ENCODE data around the gene TRMT13.
"Not testable (repeated sequence)": the region's sequence is repeated elsewhere in the genome, so short reads cannot be mapped to it uniquely, and the experiment has no call there.

Gene TRMT13

DNA sequence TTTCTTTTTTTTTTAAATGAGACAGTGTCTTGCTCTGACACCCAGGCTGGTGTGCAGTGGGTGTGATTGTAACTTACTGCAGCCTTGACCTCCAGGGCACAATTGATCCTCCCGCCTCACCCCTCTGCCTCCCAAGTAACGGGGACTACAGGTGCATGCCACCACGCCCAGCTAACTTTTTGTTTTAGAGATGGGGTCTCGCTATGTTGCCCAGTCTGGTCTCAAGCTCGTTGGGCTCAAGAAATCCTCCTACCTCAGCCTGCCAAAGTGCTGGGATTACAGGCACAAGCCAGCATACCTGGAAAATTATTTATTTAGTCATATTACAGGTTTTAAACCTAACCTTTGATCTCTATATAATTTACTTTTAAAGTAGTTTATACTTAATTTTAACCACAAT is 31.7 kb downstream of the TRMT13 start:
- no peak for DNase-seq

DNA sequence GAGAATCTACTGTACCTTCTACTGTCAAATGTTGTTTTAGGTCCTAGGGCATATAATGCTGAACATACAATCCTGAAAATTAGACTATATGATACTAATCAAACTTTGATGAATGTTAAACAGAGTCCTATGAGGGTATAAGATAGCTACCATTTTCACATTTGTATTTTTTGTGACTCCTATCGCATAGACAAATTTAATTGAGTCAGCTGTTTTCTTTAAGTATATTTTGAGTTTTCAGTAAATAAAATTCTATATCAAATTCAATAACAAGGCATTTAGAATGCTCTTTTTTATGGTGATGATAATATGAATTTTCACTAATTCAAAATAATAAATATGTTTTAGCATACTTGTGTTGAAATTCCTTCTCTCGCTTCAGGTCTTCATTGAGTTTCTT is 35.1 kb downstream of the TRMT13 start:
- DNase-seq = no peak

DNA sequence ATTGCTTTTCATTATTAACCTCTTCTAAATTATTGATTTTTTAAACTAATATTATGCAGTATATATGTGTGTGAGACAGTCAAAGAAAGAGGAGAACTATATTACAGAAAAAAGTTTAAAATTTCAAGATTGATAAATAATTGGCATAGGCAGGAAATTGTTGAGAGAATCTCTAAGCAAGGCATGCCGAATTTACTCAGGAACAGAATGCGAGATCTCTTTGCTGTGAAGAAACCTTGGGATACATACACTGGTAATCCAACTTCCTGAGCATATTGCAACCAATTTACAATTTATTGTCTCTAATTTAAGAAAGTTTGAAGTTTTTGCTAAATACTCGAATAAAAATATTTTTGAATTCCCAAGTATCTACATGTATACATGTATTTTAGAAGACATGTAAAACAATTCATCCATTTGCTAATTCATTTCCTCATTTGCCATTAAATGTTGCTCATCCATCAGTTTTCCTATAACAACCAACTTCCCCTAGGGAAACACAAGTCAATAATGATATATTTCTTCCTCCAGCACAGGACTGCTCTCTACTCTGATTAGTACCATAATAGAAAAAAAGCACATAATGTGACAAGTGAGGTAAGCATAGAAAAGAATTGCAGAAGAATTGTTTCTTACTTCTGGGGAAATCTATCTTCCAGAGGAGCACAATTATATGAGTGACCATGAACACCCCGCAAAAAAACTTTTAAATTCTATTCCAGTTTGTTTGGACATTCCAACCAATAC is 44.5 kb downstream of the TRMT13 start:
- DNase-seq = no peak

DNA sequence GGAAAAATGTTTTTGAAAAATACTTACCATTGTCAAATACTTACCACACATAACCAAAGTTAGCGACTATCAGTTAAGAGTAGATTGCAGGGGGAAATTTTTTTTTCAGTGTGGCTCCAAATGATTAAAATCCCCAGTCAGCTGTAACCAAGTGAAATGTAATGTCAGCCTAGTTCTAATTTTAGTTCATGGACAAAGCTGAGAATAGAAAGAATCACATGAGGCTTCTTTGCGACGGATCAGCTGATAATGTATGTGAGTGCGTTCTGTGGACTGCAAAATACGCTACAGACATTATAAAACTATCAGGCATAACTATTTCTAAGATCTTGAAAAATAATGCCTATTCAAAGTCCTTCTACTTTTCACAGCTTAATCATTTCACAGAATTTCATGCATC is 45.1 kb downstream of the TRMT13 start, which contains the start of gene LRRC39:
Gene LRRC39, minus strand, starts transcription at position 166 of the 400 bp plus-strand sequence. CDS start 9,740 bp downstream, outside the sequence.
- no peak for DNase-seq

DNA sequence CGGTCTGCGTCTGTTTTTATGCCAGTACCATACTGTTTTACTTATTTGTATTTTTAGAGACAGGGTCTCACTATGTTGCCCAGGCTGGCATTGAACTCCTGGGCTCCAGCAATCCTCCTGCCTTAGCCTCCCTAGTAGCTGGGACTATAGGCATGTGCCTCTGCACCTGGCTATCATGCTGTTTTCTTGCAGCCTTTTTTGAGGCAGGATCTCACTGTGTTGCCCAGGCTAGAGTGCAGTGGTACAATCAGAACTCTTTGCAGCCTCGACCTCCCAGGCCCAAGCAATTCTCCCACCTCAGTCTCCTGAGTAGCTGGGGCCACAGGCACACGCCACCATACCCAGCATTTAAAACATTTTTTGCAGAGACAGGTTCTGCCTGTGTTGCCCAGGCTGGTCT is 50.4 kb downstream of the TRMT13 start:
- no peak for DNase-seq

DNA sequence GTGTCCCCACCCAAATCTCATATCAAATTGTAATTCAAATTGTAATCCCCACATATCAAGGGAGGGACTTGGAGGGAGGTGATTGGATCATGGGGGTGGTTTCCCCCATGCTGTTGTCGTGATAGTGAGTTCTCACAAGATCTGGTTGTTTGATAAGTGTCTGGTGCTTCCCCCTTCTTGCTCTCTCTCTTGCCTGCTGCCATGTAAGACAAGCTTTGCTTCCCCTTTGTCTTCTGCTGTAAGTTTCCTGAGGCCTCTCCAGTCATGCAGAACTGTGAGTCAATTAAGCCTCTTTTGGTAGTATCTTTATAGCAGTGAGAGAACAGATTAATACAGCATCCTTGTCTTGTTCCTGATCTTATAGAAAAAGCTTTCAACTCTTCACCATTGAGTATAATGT is 51.6 kb downstream of the TRMT13 start:
- no peak for DNase-seq

DNA sequence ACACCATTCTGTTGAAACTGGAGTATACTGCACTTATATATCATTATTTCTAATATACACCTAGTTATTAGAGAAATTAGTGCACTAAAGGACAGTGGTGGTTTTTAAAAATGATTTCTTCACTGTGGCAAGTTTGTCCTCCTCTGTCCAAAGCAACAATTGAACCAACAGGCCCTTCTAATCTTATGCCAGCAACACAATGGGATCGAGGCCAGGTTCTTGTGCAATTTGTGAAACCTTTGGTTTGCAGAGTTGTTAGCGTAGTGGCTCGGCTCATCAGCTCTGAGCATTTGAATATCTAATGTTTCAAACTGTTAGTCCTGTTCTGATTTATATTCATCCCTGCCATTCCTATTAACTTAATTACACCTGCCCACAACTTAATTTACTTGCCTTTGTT is 54.9 kb downstream of the TRMT13 start:
- no peak for DNase-seq

DNA sequence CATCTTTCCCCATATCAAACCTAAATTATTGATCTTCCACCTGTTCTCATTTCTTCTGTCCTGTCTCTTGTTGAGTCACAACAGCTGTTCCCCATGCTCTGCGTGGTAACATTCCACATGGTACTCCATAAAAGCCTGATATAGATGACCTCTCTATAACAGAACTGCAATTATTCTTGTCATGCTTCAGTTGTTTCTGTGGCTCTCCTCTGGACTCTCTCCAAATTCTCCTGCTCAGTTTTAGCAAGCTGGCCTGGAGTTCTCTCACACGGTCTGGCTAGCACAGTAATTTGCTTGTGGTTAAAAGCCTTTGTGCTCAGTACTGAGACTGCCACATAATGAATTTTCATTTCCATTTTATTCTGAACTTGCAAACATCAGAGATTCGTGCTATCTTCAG is 55.7 kb downstream of the TRMT13 start:
- no peak for DNase-seq

DNA sequence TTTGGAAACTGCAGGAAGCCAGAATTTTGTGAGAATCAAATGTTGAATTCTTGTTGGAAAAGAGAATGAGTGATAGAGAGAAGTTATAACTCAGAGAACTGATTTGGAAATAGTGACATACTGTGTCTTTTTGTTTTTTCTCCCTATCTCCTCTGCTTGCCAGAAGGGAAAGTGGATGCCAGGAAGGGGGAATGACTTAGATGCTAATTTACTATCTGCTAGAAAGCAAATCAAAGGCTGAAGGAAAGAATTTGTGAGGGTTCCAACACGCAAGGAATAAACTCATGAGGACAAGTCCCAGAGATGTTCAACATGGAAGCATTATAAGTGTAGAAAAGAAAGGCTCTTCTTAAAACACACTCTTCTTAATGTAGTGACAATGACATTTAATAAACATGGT is 65.6 kb downstream of the TRMT13 start:
- no peak for DNase-seq

DNA sequence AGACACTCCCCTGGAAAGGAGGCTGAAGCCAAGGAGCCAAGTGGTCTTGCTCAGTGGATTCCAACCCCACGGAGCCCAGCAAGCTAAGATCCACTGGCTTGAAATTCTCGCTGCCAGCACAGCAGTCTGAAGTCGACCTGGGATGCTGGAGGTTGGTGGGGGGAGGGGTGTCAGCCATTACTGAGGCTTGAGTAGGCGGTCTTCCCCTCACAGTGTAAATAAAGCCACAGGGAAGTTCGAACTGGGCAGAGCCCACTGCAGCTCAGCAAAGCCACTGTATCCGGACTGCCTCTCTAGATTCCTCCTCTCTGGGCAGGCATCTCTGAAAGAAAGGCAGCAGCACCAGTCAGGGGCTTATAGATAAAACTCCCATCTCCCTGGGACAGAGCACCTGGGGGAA is 67.1 kb downstream of the TRMT13 start:
- not testable (repeated sequence) for DNase-seq

All from islet precursor cell (in vitro differentiated cells).